Sigmoid colon (tissue), 4 donors: ENCODE results near the gene TET1.

Source experiments
- CTCF ChIP-seq, 4 experiments: fragments of 450-650 bp in 3 of 4; fragments of 200-600 bp in 1 of 4; IDR thresholded peaks; one replicate each; pipeline ENCODE4 v1.5.1; 2016 to 2019; ENCODE audit warnings: antibody characterized with exemption in 4 of 4, mild to moderate bottlenecking in 3 of 4, moderate library complexity in 2 of 4
- EP300 ChIP-seq, 4 donors: sonication (generic); formaldehyde crosslinking; IDR thresholded peaks; one replicate each; pipeline ENCODE4 v1.6.1; 2017; ENCODE audit warnings: antibody characterized with exemption in 4 of 4
- POLR2A ChIP-seq, 2 donors: fragments of 450-650 bp; IDR thresholded peaks; one replicate each; pipeline ENCODE4 v1.6.1; 2016; ENCODE audit warnings: antibody characterized with exemption in 2 of 2, mild to moderate bottlenecking in 2 of 2, moderate library complexity in 2 of 2
- POLR2AphosphoS5 ChIP-seq, 4 donors: sonication (generic); formaldehyde crosslinking; IDR thresholded peaks; one replicate each; pipeline ENCODE4 v1.6.1; 2017; ENCODE audit warnings: antibody characterized with exemption in 4 of 4

- TF ChIP-seq CTCF (IDR thresholded peaks at IDR 0.05) = no peak
- TF ChIP-seq POLR2A (IDR thresholded peaks at IDR 0.05) = no peak
- no peak for TF ChIP-seq POLR2AphosphoS5 (IDR thresholded peaks at IDR 0.05)
- no peak for TF ChIP-seq EP300 (IDR thresholded peaks at IDR 0.05)
These were observed 135.9 kb downstream of the TET1 start for GRCh38 chr10:68696018-68696417.
